Right atrium auricular region (tissue), 2 donors: ENCODE results near the gene RELA. TPM values are rescaled to one million over a fixed set of nuclear protein-coding genes. Genes with fewer than 3 reads are reported as not detected.
"Not testable (repeated sequence)": the region's sequence is repeated elsewhere in the genome, so short reads cannot be mapped to it uniquely, and the experiment has no call there.

ENCODE experiments used
- DNase-seq: peaks from one replicate; pipeline ENCODE4 v3.0.0-alpha.2; 2019; ENCODE audit warnings: low spot score
- H3K27ac ChIP-seq, 2 donors: fragments of 200-600 bp; sonication (generic); 1 replicate in 1 of 2; 2 replicates in 1 of 2; pipeline ENCODE4 v1.5.1; 2016 to 2019
- H3K27me3 ChIP-seq, 2 donors: fragments of 200-600 bp; sonication (generic); one replicate each; pipeline versions ENCODE4 v1.5.1 to v1.6.0; 2017 to 2019
- H3K36me3 ChIP-seq: fragments of 200-600 bp; sonication (generic); one replicate; pipeline ENCODE4 v1.5.1; 2016
- H3K4me1 ChIP-seq, 2 donors: fragments of 200-600 bp; sonication (generic); one replicate each; pipeline versions ENCODE4 v1.5.1 to v1.6.0; 2017 to 2019
- H3K4me3 ChIP-seq, 2 donors: fragments of 200-600 bp; sonication (generic); 1 replicate in 1 of 2; 2 replicates in 1 of 2; pipeline ENCODE4 v1.5.1; 2017 to 2019; ENCODE audit warnings: mild to moderate bottlenecking in 1 of 2, moderate library complexity in 1 of 2
- H3K9me3 ChIP-seq, 2 donors: fragments of 200-600 bp; sonication (generic); one replicate each; pipeline ENCODE4 v1.5.1; 2019
- CTCF ChIP-seq, 2 donors: fragments of 200-600 bp; sonication (generic); IDR thresholded peaks; one replicate each; pipeline ENCODE4 v1.5.1; 2019; ENCODE audit warnings: antibody characterized with exemption in 2 of 2
- total RNA-seq, 2 donors: library from RNA; depleted of rRNA; stranded (reverse); fragments of >200 nt; gene quantifications; one replicate each; pipeline ENCODE4 v1.1.0, GENCODE V29; 2016

The RELA gene
- total RNA-seq, result 10 to 100 TPM; 30.7 to 54.9 TPM

GRCh38 chr11:65662799-65663638, at the start of gene RELA:
TSS of gene RELA (minus strand) at chr11:65662916. CDS start at chr11:65662832, 84 bp downstream.
- peak; percentile 94 for DNase-seq
- peaks cover 0 to 40% of the 10 kb centered on the region in 2 donors for H3K4me1 ChIP-seq
- TF ChIP-seq CTCF (IDR thresholded peaks at IDR 0.05), result no peak
- H3K36me3 ChIP-seq, result peaks cover 35% of the 10 kb centered on the region
- no peaks in the 10 kb centered on the region for H3K27me3 ChIP-seq
- H3K27ac ChIP-seq, result peak within 1 kb of the TSS; percentile 99 to 100
- H3K9me3 ChIP-seq, result no peaks in the 10 kb centered on the region
- H3K4me3 ChIP-seq, result peak within 1 kb of the TSS; percentile 71 to 96

- TF ChIP-seq CTCF (IDR thresholded peaks at IDR 0.05), result peak; percentile 98
- H3K4me3 ChIP-seq, result peak within 1 kb of the TSS; percentile 65 to 78
- no peaks in the 10 kb centered on the region for H3K27me3 ChIP-seq
- no peaks in the 10 kb centered on the region for H3K9me3 ChIP-seq
- DNase-seq, result peak; percentile 100
- peak within 1 kb of the TSS; percentile 97 to 99 for H3K27ac ChIP-seq
- H3K4me1 ChIP-seq, result peaks cover 0 to 20% of the 10 kb centered on the region in 2 donors
- H3K36me3 ChIP-seq, result peaks cover 39% of the 10 kb centered on the region
Measured at GRCh38 chr11:65711785-65712632, 49.3 kb upstream of the RELA start, which contains the start of gene KAT5. TSS of gene KAT5 (plus strand) at chr11:65712252. CDS start at chr11:65712268, 16 bp downstream.

GRCh38 chr11:65710421-65710820, 47.7 kb upstream of the RELA start:
- no peak for TF ChIP-seq CTCF (IDR thresholded peaks at IDR 0.05)
- Histone ChIP-seq H3K4me1 (peaks cover 0 to 25% of the 10 kb centered on the region in 2 donors), H3K27me3 (no peaks in the 10 kb centered on the region), H3K36me3 (peaks cover 24% of the 10 kb centered on the region), H3K27ac (peak overlapping the region in 1 of 2 donors; percentile 99), H3K4me3 (no peak overlapping the region), H3K9me3 (no peaks in the 10 kb centered on the region)
- DNase-seq, result no peak

GRCh38 chr11:65709661-65710060, 46.9 kb upstream of the RELA start:
- no peak overlapping the region for H3K4me3 ChIP-seq
- DNase-seq, result no peak
- no peak overlapping the region for H3K27ac ChIP-seq
- H3K36me3 ChIP-seq, result peaks cover 17% of the 10 kb centered on the region
- peaks cover 0 to 25% of the 10 kb centered on the region in 2 donors for H3K4me1 ChIP-seq
- no peaks in the 10 kb centered on the region for H3K27me3 ChIP-seq
- no peaks in the 10 kb centered on the region for H3K9me3 ChIP-seq
- no peak for TF ChIP-seq CTCF (IDR thresholded peaks at IDR 0.05)

- H3K27me3 ChIP-seq, result no peaks in the 10 kb centered on the region
- DNase-seq, result no peak
- H3K9me3 ChIP-seq, result no peaks in the 10 kb centered on the region
- TF ChIP-seq CTCF (IDR thresholded peaks at IDR 0.05), result no peak
- no peak overlapping the region for H3K27ac ChIP-seq
- H3K4me3 ChIP-seq, result no peak overlapping the region
- H3K36me3 ChIP-seq, result peaks cover 5% of the 10 kb centered on the region
- peaks cover 0 to 22% of the 10 kb centered on the region in 2 donors for H3K4me1 ChIP-seq
Measured at GRCh38 chr11:65708451-65708850, 45.7 kb upstream of the RELA start.

GRCh38 chr11:65707002-65707401, 44.3 kb upstream of the RELA start:
- not testable (repeated sequence) for H3K27ac ChIP-seq, H3K36me3 ChIP-seq, H3K27me3 ChIP-seq, H3K4me3 ChIP-seq, H3K9me3 ChIP-seq, DNase-seq
- H3K4me1 ChIP-seq, result peaks cover 0 to 13% of the 10 kb centered on the region in 2 donors
